GM20000 (cell line): ENCODE data around the gene KLK11.

ENCODE experiments used
- DNase-seq: peaks from one replicate; pipeline ENCODE4 v3.0.0; 2012; ENCODE audit warnings: low spot score
- CTCF ChIP-seq: IDR thresholded peaks from 2 replicates; pipeline ENCODE4 v1.5.1; 2012; ENCODE audit warnings: mild to moderate bottlenecking, control low read depth; ENCODE audit errors: extremely low read depth, missing control alignments

KLK11 gene

GRCh38 chr19:51064534-51065220 lies 38.3 kb upstream of the KLK11 start, which contains the start of gene KLK13:
Gene KLK13 (minus strand): TSS chr19:51065092. CDS start chr19:51065067, 25 bp downstream.
- no peak for TF ChIP-seq CTCF
- no peak for DNase-seq

- no peak for TF ChIP-seq CTCF
- no peak for DNase-seq
Measured at GRCh38 chr19:51063664-51064063, 37.2 kb upstream of the KLK11 start.

DNA sequence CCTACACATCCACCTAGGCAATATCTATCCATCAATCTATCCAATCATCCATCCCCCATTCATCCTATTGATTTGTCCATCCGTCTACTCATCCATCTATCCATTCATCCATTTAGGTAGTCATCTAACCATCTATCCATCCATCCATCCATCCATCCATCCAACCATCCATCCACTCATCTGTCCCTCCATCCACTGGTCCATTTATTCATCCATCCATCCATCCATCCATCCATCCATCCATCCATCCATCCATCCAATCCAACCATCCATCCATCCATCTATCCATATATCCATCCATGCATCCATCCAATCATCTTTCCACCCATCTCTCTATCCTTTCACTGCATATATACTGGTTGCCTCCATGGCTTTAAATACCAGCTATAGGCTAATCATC lies 34.6 kb upstream of the KLK11 start:
- DNase-seq: no peak
- TF ChIP-seq CTCF: no peak

DNA sequence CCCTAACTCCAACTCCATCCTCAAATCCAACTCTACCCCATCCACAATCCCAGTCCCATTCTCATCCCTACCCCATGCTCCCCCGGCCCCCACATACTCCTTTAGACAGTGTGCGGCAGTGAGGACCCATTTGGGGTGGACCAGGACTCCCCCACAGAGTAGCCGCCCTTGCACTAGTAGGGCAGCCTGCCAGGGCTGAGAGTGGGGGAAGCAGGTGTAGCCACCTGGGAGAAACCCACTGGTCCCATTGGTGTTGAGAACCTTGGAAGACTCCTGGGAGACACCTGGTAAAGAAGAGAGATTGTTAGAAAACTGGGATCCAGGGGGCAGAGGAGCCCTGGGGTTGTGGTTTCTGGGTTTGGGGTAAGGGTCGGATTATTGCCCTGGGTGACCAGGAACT lies 33.9 kb upstream of the KLK11 start:
- TF ChIP-seq CTCF: no peak

DNA sequence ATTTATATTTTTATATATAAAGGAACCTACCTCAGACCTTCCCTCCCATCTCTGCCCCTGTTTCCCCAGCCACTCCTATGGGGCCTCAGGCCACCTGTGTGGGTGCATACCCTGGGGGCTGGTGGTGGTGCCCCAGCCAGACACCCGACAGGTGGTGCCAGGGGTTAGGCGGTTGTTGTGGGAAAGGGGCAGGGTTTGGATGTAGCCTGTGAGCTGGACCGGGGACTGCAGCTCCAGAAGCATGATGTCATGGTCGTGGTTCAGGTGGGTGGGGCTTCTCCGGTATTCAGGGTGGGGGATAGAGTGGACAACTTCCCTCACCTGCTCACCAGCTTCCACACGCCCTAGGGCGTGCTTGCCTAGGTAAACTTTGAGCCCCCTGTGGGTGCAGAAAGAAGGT lies 33.3 kb upstream of the KLK11 start:
- DNase-seq: no peak
- TF ChIP-seq CTCF: no peak

More for the DNA sequence above, 33.9 kb upstream of the KLK11 start:
- no peak for DNase-seq

GRCh38 chr19:51055866-51056265 lies 29.4 kb upstream of the KLK11 start:
- DNase-seq: no peak
- TF ChIP-seq CTCF: no peak

- DNase-seq: no peak
- TF ChIP-seq CTCF: no peak
Measured at GRCh38 chr19:51047031-51047335, 20.6 kb upstream of the KLK11 start.
